ENCODE data around the gene RCBTB2.

Gene RCBTB2

GRCh38 chr13:48562296-48563066 is 29.6 kb upstream of the RCBTB2 start:
- peak; percentile 36 for DNase-seq

GRCh38 chr13:48561466-48562235 is 28.8 kb upstream of the RCBTB2 start:
- no peak for DNase-seq

- DNase-seq: no peak
Observed at GRCh38 chr13:48560657-48561337, 27.9 kb upstream of the RCBTB2 start.

- DNase-seq: no peak
Observed at GRCh38 chr13:48559638-48560320, 26.9 kb upstream of the RCBTB2 start.

GRCh38 chr13:48556817-48557216 is 23.9 kb upstream of the RCBTB2 start:
- DNase-seq: no peak

- no peak for DNase-seq
Observed at GRCh38 chr13:48555441-48555840, 22.6 kb upstream of the RCBTB2 start.

- no peak for DNase-seq
Observed at GRCh38 chr13:48551329-48551728, 18.4 kb upstream of the RCBTB2 start.

GRCh38 chr13:48549658-48550057 is 16.8 kb upstream of the RCBTB2 start:
- no peak for DNase-seq

- no peak for DNase-seq
Observed at GRCh38 chr13:48547663-48548092, 14.8 kb upstream of the RCBTB2 start.

GRCh38 chr13:48545608-48546007 is 12.7 kb upstream of the RCBTB2 start:
- DNase-seq: no peak

GRCh38 chr13:48542581-48543341 is 9.9 kb upstream of the RCBTB2 start:
- no peak for DNase-seq

- DNase-seq: no peak
Observed at GRCh38 chr13:48542138-48542537, 9.3 kb upstream of the RCBTB2 start.

GRCh38 chr13:48539550-48539949 is 6.7 kb upstream of the RCBTB2 start:
- no peak for DNase-seq

- DNase-seq: no peak
Observed at GRCh38 chr13:48536621-48537250, 3.9 kb upstream of the RCBTB2 start.

- no peak for DNase-seq
Observed at GRCh38 chr13:48535766-48536165, 2.9 kb upstream of the RCBTB2 start.

GRCh38 chr13:48534911-48535501 is 2.1 kb upstream of the RCBTB2 start:
- no peak for DNase-seq

GRCh38 chr13:48533961-48534600 is 1.2 kb upstream of the RCBTB2 start:
- no peak for DNase-seq

- no peak for DNase-seq
Observed at GRCh38 chr13:48532256-48532505, 699 bp downstream of the RCBTB2 start.

- peak; percentile 10 for DNase-seq
Observed at GRCh38 chr13:48531416-48532255, 1.2 kb downstream of the RCBTB2 start.

GRCh38 chr13:48530833-48531232 is 2.0 kb downstream of the RCBTB2 start:
- no peak for DNase-seq
